Endothelial cell of umbilical vein (primary cell): ENCODE measurements around the gene INTS4. TPM values are rescaled to one million over a fixed set of nuclear protein-coding genes. Genes with fewer than 3 reads are reported as not detected.

Experiments used
- BruUV-seq: library from RNA; stranded (reverse); fragments of 400-500 nt; replicated peaks from 2 replicates; lab custom pipeline; 2021; lab: Mats Ljungman, UMichigan
- CTCF ChIA-PET: fragments of 300-600, 350-600 bp; sonication (Branson Sonifier 250); formaldehyde crosslinking; loops from one replicate; lab custom pipeline; 2021; ENCODE audit warnings: antibody characterized with exemption, inconsistent platforms; lab: Charles Lee
- POLR2A ChIA-PET: fragments of 300-600, 350-600 bp; sonication (Branson Sonifier 250); formaldehyde crosslinking; loops from one replicate; lab custom pipeline; 2021; ENCODE audit warnings: antibody characterized with exemption, inconsistent platforms; lab: Charles Lee
- DNase-seq: peaks from one replicate; pipeline ENCODE4 v3.0.0-alpha.2; 2011; ENCODE audit warnings: low read depth, low spot score
- FAIRE-seq: peaks from 2 replicates; lab custom pipeline; 2011; peaks lifted over from hg19 to GRCh38; lab: Jason Lieb, UNC
- H2AFZ ChIP-seq: 2 replicates; pipeline ENCODE4 v1.6.0; 2012; ENCODE audit warnings: low read depth, low read length, control low read depth, inconsistent platforms
- H3K27ac ChIP-seq: 2 replicates; pipeline ENCODE4 v1.5.1; 2011; ENCODE audit warnings: low read depth, mild to moderate bottlenecking, control low read depth, low read length, moderate library complexity; ENCODE audit not compliant: insufficient read depth
- H3K27me3 ChIP-seq, 2 experiments: 2 replicates each; pipeline versions ENCODE4 v1.6.0 to v1.6.1; 2011; ENCODE audit warnings: low read length in 2 of 2, mixed read lengths in 1 of 2; ENCODE audit not compliant: control insufficient read depth in 2 of 2, insufficient read depth in 2 of 2
- H3K36me3 ChIP-seq, 2 experiments: 2 replicates in 1 of 2; 3 replicates in 1 of 2; pipeline ENCODE4 v1.5.1; 2011; ENCODE audit warnings: low read length in 2 of 2, mild to moderate bottlenecking in 1 of 2, moderate library complexity in 1 of 2; ENCODE audit not compliant: control insufficient read depth in 2 of 2, insufficient read depth in 2 of 2; ENCODE audit errors: extremely low read depth in 1 of 2
- H3K4me1 ChIP-seq: 3 replicates; pipeline ENCODE4 v1.5.1; 2011; ENCODE audit warnings: mild to moderate bottlenecking, low read length; ENCODE audit not compliant: control insufficient read depth, insufficient read depth; ENCODE audit errors: extremely low read depth
- H3K4me2 ChIP-seq: 2 replicates; pipeline ENCODE4 v1.6.1; 2011; ENCODE audit warnings: low read length, control low read depth, mixed read lengths; ENCODE audit not compliant: insufficient read depth
- H3K4me3 ChIP-seq, 3 experiments: fragments of 200-600 bp in 1 of 3; sonication (generic), shearing (Covaris generic) in 1 of 3; replicated peaks in 1 of 3; 2 replicates each; pipeline ENCODE4 v1.5.1; 2011 to 2016; ENCODE audit warnings: control low read depth in 3 of 3, low read length in 3 of 3, mild to moderate bottlenecking in 2 of 3, inconsistent platforms in 1 of 3, low read depth in 1 of 3, moderate library complexity in 1 of 3; ENCODE audit not compliant: insufficient read depth in 1 of 3
- H3K79me2 ChIP-seq: 2 replicates; pipeline ENCODE4 v1.6.0; 2012; ENCODE audit warnings: low read length, inconsistent platforms; ENCODE audit not compliant: control insufficient read depth, insufficient read depth
- H3K9ac ChIP-seq: replicated peaks from 2 replicates; pipeline ENCODE3; 2011; ENCODE audit warnings: low read length, control low read depth; ENCODE audit not compliant: insufficient read depth; ENCODE audit errors: extremely low read depth
- H3K9me1 ChIP-seq: replicated peaks from 3 replicates; pipeline ENCODE4 v1.6.0; 2011; ENCODE audit warnings: mild to moderate bottlenecking, low read length; ENCODE audit not compliant: control insufficient read depth, insufficient read depth; ENCODE audit errors: extremely low read depth
- H3K9me3 ChIP-seq: replicated peaks from 2 replicates; pipeline ENCODE4 v1.5.1; 2012; ENCODE audit warnings: low read length, inconsistent platforms; ENCODE audit not compliant: control insufficient read depth, insufficient read depth
- H4K20me1 ChIP-seq: replicated peaks from 2 replicates; pipeline ENCODE3; 2011; ENCODE audit warnings: mild to moderate bottlenecking, low read length; ENCODE audit not compliant: control insufficient read depth, insufficient read depth; ENCODE audit errors: extremely low read depth
- EZH2 ChIP-seq: IDR thresholded peaks from 2 replicates; pipeline ENCODE4 v1.6.1; 2012; ENCODE audit warnings: borderline replicate concordance, low read depth, mild to moderate bottlenecking, moderate library complexity, low read length, inconsistent platforms; ENCODE audit not compliant: severe bottlenecking
- FOS ChIP-seq: IDR thresholded peaks from 2 replicates; pipeline ENCODE4 v1.6.1; 2011; ENCODE audit warnings: mild to moderate bottlenecking, low read length, moderate library complexity, borderline replicate concordance; ENCODE audit not compliant: insufficient read depth
- GATA2 ChIP-seq: IDR thresholded peaks from 2 replicates; pipeline ENCODE4 v1.7.0; 2011; ENCODE audit warnings: low read depth, mild to moderate bottlenecking, moderate library complexity, mixed read lengths, low read length; ENCODE audit not compliant: insufficient read length, insufficient read depth
- JUN ChIP-seq: IDR thresholded peaks from 2 replicates; pipeline ENCODE4 v1.6.1; 2011; ENCODE audit warnings: borderline replicate concordance, low read depth; ENCODE audit not compliant: insufficient read length, insufficient read depth
- MYC ChIP-seq: IDR thresholded peaks from one replicate; pipeline ENCODE4 v1.6.1; 2011; ENCODE audit warnings: mild to moderate bottlenecking, low read depth, low read length
- POLR2A ChIP-seq: IDR thresholded peaks from 2 replicates; pipeline ENCODE4 v1.6.1; 2012; ENCODE audit warnings: low read depth, mild to moderate bottlenecking, control low read depth, low read length
- POLR2AphosphoS5 ChIP-seq: IDR thresholded peaks from 2 replicates; pipeline ENCODE4 v1.6.1; 2012; ENCODE audit warnings: low read depth, mild to moderate bottlenecking, control low read depth, low read length, moderate library complexity; ENCODE audit not compliant: insufficient read depth
- dilution Hi-C: fragments of 300-500 bp; cut with MboI; formaldehyde crosslinking; loops from one replicate; pipeline ENCODE4 v1.15.0; 2019; ENCODE audit warnings: low sequenced_read_pairs; ENCODE audit not compliant: extremely low pct_ligation_motif_present
- intact Hi-C: fragments of 100-400 bp; cut with micrococcal nuclease; formaldehyde crosslinking; loops from one replicate; pipeline ENCODE4 v1.10.0; 2022
- polyA plus RNA-seq, 4 experiments: library from polyadenylated mRNA; depleted of rRNA in 3 of 4; stranded (reverse) in 3 of 4; unstranded in 1 of 4; fragments of >200 nt; gene quantifications; 2 replicates each; pipeline versions ENCODE4 v1.2.1 to v1.2.3, GENCODE V29; 2011 to 2012; ENCODE audit warnings: missing spikeins in 1 of 4
- total RNA-seq: library from RNA; stranded (reverse); gene quantifications from 2 replicates; pipeline ENCODE4 v1.2.3, GENCODE V29; 2021
- TF ChIP-seq, protein P1 (sequence below): IDR thresholded peaks from 2 replicates; pipeline ENCODE4 v1.6.1; 2011; ENCODE audit not compliant: insufficient read depth, insufficient read length
- TF ChIP-seq, protein P2 (sequence below), 2 donors: IDR thresholded peaks; 1 replicate in 1 of 2; 2 replicates in 1 of 2; pipeline ENCODE4 v1.5.1; 2011; ENCODE audit warnings: low read length in 2 of 2, mild to moderate bottlenecking in 2 of 2, moderate library complexity in 2 of 2, control low read depth in 1 of 2, inconsistent platforms in 1 of 2, low read depth in 1 of 2; ENCODE audit not compliant: insufficient read depth in 1 of 2; ENCODE audit errors: extremely low read depth in 1 of 2

Gene INTS4
- total and polyA plus RNA-seq, 2 donors (not counting 3 experiments of a cell fraction or from before 2014, with no cell fraction given), result 29.2 to 37.8 TPM

DNA sequence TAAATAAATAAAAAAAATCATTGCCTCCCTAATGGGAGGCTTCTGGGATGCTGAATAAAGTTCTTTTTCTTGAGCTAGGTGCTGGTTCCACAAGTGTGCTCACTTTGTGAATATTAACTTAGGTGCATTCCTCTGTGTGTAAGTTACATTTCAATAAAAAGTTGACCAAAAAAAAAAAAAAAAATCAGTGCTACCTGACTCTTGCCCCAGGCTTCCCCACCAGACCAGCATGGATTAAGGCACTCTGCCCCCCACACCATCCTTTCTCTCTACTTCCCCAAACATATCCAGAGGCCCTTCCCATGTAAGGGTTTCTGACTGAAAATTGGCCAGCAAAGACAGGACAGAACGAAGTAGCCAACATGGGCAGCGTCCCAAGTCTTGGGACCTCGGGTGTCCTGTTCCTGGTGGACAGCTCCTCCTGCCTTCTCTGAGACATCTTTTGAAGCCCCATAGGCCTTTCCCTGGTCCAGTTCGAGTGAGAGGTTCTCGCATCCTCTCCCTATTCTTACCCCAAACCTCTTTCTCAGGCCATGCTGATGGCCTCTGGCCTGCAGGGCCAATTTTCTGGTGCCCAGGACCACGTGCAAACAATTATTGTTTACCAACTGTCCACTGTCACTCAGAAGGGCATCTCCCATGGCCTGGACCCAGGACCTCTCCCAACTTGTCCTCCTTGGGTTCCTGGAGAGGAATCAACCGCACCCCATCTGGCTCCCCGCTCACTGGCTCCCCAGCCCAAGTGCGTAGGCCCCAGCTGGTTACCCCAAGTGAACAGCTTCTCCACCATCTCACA, 43.6 kb upstream of the INTS4 start:
- Histone ChIP-seq H3K4me2 (no peak overlapping the region), H3K4me3 (no peak overlapping the region), H3K9ac (no peak overlapping the region), H3K4me1 (peaks cover 21% of the 10 kb centered on the region), H3K9me3 (no peaks in the 10 kb centered on the region), H3K27me3 (no peaks in the 10 kb centered on the region), H2AFZ (no peak overlapping the region), H4K20me1 (no peaks in the 10 kb centered on the region), H3K79me2 (no peaks in the 10 kb centered on the region), H3K27ac (no peak overlapping the region), H3K9me1 (no peaks in the 10 kb centered on the region), H3K36me3 (no peaks in the 10 kb centered on the region)
- POLR2A ChIA-PET, result no interaction called here
- CTCF ChIA-PET, result interaction anchor here (1.2 to 1.7 kb wide), 2 partner anchors 8 to 43 kb away, joined by 3 to 6 read pairs; partner anchors contain the start of gene INTS4
- dilution Hi-C loops (no loop called here), intact Hi-C loops (no loop called here)
- no peak for DNase-seq
- TF ChIP-seq MYC (no peak), POLR2A (no peak), POLR2AphosphoS5 (no peak), FOS (no peak), EZH2 (no peak)
- TF ChIP-seq, protein P1, sequence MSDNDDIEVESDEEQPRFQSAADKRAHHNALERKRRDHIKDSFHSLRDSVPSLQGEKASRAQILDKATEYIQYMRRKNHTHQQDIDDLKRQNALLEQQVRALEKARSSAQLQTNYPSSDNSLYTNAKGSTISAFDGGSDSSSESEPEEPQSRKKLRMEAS, result no peak
- BruUV-seq, result no TSS peak
- no peak for FAIRE-seq

GRCh38 chr11:78037056-78037455, 42.6 kb upstream of the INTS4 start:
- peaks cover 21% of the 10 kb centered on the region for H3K4me1 ChIP-seq
- TF ChIP-seq GATA2, result no peak
- TF ChIP-seq, protein P1, result no peak
- no peak for TF ChIP-seq EZH2
- no peak for TF ChIP-seq FOS
- TF ChIP-seq, protein P2, sequence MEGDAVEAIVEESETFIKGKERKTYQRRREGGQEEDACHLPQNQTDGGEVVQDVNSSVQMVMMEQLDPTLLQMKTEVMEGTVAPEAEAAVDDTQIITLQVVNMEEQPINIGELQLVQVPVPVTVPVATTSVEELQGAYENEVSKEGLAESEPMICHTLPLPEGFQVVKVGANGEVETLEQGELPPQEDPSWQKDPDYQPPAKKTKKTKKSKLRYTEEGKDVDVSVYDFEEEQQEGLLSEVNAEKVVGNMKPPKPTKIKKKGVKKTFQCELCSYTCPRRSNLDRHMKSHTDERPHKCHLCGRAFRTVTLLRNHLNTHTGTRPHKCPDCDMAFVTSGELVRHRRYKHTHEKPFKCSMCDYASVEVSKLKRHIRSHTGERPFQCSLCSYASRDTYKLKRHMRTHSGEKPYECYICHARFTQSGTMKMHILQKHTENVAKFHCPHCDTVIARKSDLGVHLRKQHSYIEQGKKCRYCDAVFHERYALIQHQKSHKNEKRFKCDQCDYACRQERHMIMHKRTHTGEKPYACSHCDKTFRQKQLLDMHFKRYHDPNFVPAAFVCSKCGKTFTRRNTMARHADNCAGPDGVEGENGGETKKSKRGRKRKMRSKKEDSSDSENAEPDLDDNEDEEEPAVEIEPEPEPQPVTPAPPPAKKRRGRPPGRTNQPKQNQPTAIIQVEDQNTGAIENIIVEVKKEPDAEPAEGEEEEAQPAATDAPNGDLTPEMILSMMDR (IDR thresholded peaks at IDR 0.05; ENCODE audit: extremely low read depth in 1 of 2, insufficient read depth in 1 of 2, low read depth in 1 of 2, low read length in 2 of 2), result no peak
- TF ChIP-seq POLR2AphosphoS5, result no peak
- no peak for TF ChIP-seq JUN
- TF ChIP-seq MYC, result no peak
- TF ChIP-seq POLR2A, result no peak
- dilution Hi-C loops (no loop called here), intact Hi-C loops (no loop called here)
- no peak overlapping the region for H3K9ac ChIP-seq
- POLR2A ChIA-PET, result no interaction called here
- FAIRE-seq, result no peak
- H3K4me2 ChIP-seq, result no peak overlapping the region
- no peak overlapping the region for H3K4me3 ChIP-seq
- CTCF ChIA-PET, result interaction anchor here (1.2 to 1.7 kb wide), 2 partner anchors 9 to 42 kb away, joined by 3 to 6 read pairs; partner anchors contain the start of gene INTS4
- DNase-seq, result no peak
- H3K9me3 ChIP-seq, result no peaks in the 10 kb centered on the region
- H3K27ac ChIP-seq, result no peak overlapping the region
- H3K9me1 ChIP-seq, result no peaks in the 10 kb centered on the region
- H3K27me3 ChIP-seq, result no peaks in the 10 kb centered on the region
- H3K79me2 ChIP-seq, result no peaks in the 10 kb centered on the region
- no TSS peak for BruUV-seq
- peak overlapping the region; percentile 31 for H2AFZ ChIP-seq
- no peaks in the 10 kb centered on the region for H4K20me1 ChIP-seq
- H3K36me3 ChIP-seq, result no peaks in the 10 kb centered on the region
